H54 (cell line): Measurements from ENCODE around the gene PACS2.

Source experiments
- DNase-seq: peaks from one replicate; pipeline ENCODE4 v3.0.0; 2011; ENCODE audit warnings: low spot score, mixed read lengths; ENCODE audit not compliant: insufficient read length
- FAIRE-seq: peaks from 3 replicates; lab custom pipeline; 2011; peaks lifted over from hg19 to GRCh38; lab: Jason Lieb, UNC
- POLR2A ChIP-seq: IDR thresholded peaks from 2 replicates; pipeline ENCODE4 v1.6.1; 2011; ENCODE audit warnings: low read depth, mild to moderate bottlenecking, low read length

Gene PACS2

GRCh38 chr14:105365101-105365500 lies 50.6 kb downstream of the PACS2 start:
- no peak for TF ChIP-seq POLR2A
- DNase-seq (no peak), FAIRE-seq (no peak)

GRCh38 chr14:105365681-105366080 lies 51.1 kb downstream of the PACS2 start:
- DNase-seq (no peak), FAIRE-seq (no peak)
- TF ChIP-seq POLR2A: no peak

- FAIRE-seq (no peak), DNase-seq (no peak)
- TF ChIP-seq POLR2A: no peak
These were observed 52.0 kb downstream of the PACS2 start for GRCh38 chr14:105366386-105367074.

- no peak for DNase-seq
- no peak for FAIRE-seq
- no peak for TF ChIP-seq POLR2A
These were observed 52.8 kb downstream of the PACS2 start for GRCh38 chr14:105367116-105368031.

- no peak for TF ChIP-seq POLR2A
- FAIRE-seq: no peak
- no peak for DNase-seq
These were observed 53.5 kb downstream of the PACS2 start for GRCh38 chr14:105368032-105368417.

- no peak for FAIRE-seq
These were observed 53.9 kb downstream of the PACS2 start for GRCh38 chr14:105368426-105368825.

GRCh38 chr14:105368910-105369652 lies 54.5 kb downstream of the PACS2 start:
- TF ChIP-seq POLR2A: no peak
- DNase-seq: no peak
- no peak for FAIRE-seq

More at GRCh38 chr14:105368426-105368825, 53.9 kb downstream of the PACS2 start:
- no peak for TF ChIP-seq POLR2A
- DNase-seq: no peak

- DNase-seq (no peak), FAIRE-seq (no peak)
- no peak for TF ChIP-seq POLR2A
These were observed 55.1 kb downstream of the PACS2 start for GRCh38 chr14:105369653-105370040.

GRCh38 chr14:105374389-105374788 lies 59.8 kb downstream of the PACS2 start:
- no peak for FAIRE-seq
- DNase-seq: no peak
- TF ChIP-seq POLR2A: no peak

- no peak for DNase-seq
- TF ChIP-seq POLR2A: no peak
- no peak for FAIRE-seq
These were observed 61.1 kb downstream of the PACS2 start for GRCh38 chr14:105375635-105376057.

GRCh38 chr14:105376521-105377440 lies 62.2 kb downstream of the PACS2 start:
- no peak for FAIRE-seq
- no peak for DNase-seq
- TF ChIP-seq POLR2A: no peak

- no peak for DNase-seq
- no peak for FAIRE-seq
- TF ChIP-seq POLR2A: no peak
These were observed 63.1 kb downstream of the PACS2 start for GRCh38 chr14:105377555-105378182.
